ENCODE data around the gene ARSD. TPM values are rescaled to one million over a fixed set of nuclear protein-coding genes. Genes with fewer than 3 reads are reported as not detected.
A peak's percentile ranks its signal among the peaks of the same experiment; 100 is the strongest.
"Not testable (repeated sequence)": the region's sequence is repeated elsewhere in the genome, so short reads cannot be mapped to it uniquely, and the experiment has no call there.

Gene ARSD
- total RNA-seq, 2 donors from 2014 or later, result 11.7 to 15.7 TPM

GRCh38 chrX:2898846-2899512 is 30.2 kb downstream of the ARSD start:
- no peak for DNase-seq (ENCODE audit: low spot score)

GRCh38 chrX:2897690-2898623 is 31.2 kb downstream of the ARSD start:
- DNase-seq (ENCODE audit: low spot score); intact Hi-C loops (cut with DNase I): not testable (repeated sequence)

More at GRCh38 chrX:2898846-2899512, 30.2 kb downstream of the ARSD start:
- intact Hi-C loops (cut with DNase I), result no loop called here

GRCh38 chrX:2897311-2897689 is 31.8 kb downstream of the ARSD start:
- no peak for DNase-seq (ENCODE audit: low spot score)
- intact Hi-C loops (cut with DNase I), result no loop called here

DNA sequence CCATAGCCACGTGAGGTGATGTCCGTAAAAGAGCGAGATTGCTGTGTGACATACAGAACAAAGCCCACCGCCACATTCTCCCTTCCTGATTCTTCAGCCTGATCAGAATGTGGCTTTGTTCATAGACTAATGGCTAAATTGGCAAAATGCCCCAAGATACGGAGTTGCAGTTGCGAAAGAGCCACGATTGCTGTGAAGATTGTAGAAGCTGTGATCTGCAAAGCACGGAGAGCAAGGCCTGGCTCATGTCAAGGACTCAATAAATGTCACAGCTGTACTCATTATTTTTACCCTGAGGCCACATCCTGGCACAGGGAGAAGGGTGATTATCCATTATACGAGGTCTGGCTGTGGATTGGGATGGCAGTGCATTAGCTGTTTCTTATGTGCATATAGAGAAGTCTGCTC is 34.2 kb downstream of the ARSD start:
- DNase-seq (ENCODE audit: low spot score), result peak; percentile 36
- intact Hi-C loops (cut with DNase I), result no loop called here

- no peak for DNase-seq (ENCODE audit: low spot score)
- intact Hi-C loops (cut with DNase I), result no loop called here
These were observed 36.3 kb downstream of the ARSD start for GRCh38 chrX:2892816-2893215.

DNA sequence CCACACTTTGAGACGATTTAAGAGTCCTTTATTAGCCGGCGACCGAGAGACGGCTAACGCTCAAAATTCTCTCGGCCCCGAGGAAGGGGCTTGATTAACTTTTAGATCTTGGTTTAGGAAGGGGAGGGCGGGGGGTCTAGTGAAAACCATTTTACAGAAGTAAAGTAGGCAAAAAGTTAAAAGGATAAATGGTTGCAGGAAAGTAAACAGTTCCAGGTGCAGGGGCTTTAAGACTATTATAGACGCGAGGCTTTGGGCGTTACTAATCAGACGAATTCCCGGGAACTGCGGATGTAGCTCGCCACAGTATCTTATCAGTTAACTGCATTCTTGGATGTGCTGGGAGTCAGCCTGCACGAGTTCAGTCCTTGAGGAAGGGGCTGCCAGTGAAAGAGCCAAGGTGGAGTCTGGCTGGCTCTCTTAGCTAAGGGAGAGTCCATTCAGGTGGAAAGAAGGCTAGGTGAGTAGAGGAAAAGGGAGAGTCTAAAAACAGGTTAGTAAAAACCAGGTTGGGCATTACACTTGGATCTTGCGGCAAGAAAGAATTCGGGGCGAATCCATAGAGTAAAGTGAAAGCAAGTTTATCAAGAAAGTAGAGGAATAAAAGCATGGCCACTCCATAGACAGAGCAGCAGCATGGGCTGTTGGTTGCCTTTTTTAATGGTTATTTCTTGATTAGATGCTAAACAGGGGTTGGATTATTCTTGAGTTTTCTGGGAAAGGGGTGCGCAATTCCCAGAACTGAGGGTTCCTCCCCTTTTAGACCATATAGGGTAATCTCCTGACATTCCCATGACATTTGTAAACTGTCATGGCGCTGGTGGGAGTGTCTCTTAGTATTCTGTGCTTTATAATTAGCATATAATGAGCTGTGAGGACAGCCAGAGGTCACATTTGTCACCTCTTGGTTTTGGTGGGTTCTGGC is 38.3 kb downstream of the ARSD start:
- intact Hi-C loops (cut with DNase I), result not testable (repeated sequence)
- DNase-seq (ENCODE audit: low spot score), result peak; percentile 1

GRCh38 chrX:2889706-2890490 is 39.2 kb downstream of the ARSD start:
- intact Hi-C loops (cut with DNase I), result not testable (repeated sequence)
- peak; percentile 15 for DNase-seq (ENCODE audit: low spot score)

DNA sequence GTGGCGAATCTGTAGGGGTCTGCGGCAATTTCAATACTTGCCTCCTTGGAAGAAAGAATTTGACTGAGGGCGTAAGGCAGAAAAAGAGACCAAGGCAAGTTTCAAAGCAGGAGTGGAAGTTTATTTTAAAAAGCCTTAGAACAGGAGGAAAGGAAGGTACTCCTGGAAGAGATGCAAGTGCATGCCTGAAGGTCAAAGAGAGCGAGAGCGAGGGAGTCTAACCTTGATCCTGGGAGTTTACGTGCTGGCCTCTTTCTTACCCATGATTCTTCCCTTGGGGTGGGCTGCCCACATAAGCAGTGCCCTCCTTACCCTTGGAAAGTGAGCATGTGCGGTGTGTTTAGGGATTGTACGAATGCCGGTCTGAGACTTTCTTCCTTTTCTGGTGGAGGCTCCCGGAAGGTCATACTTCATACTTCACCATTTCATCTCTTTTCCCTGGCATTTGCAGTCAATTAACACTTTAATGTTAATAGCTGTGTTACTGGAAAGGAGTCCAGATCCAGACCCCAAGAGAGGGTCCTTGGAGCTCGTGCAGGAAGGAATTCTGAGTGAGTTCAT is 40.0 kb downstream of the ARSD start:
- DNase-seq (ENCODE audit: low spot score), result no peak
- intact Hi-C loops (cut with DNase I), result no loop called here

GRCh38 chrX:2888309-2888708 is 40.8 kb downstream of the ARSD start:
- intact Hi-C loops (cut with DNase I), result no loop called here

DNA sequence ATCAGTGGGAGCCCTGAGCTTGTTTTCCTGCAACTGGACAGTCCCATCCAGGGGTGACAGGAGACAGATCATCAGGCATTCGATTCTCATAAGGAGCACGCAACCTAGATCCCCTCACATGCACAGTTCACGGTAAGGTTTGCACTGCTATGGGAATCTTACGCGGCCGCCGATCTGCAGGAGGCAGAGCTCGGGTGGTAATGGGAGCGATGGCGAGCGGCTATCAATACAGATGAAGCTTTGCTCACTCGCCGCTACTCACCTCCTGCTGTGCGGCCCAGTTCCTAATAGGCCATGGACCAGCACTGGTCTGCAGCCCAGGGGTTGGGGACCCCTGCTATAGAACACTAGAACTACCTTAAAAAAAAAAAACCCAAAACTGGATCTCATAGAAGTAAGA is 45.4 kb downstream of the ARSD start:
- intact Hi-C loops (cut with DNase I), result no loop called here
- no peak for DNase-seq (ENCODE audit: low spot score)

More at GRCh38 chrX:2888309-2888708, 40.8 kb downstream of the ARSD start:
- DNase-seq (ENCODE audit: low spot score), result no peak

DNA sequence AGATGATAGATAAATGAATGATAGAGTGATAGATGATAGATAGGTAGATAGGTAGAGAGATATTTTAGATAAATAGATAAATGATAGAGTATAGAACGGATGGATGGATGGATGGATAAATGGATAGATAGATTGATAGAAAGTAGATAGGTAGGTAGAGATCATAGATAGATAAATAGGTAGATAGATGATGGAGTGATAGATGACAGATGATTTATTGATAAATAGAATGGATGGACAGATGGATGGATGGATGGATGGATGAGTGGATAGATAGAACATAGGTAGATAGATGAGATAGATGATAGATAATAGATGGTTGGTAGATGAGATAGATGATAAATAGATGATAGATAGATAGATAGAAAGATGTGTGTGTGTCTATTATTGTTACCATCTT is 49.5 kb downstream of the ARSD start:
- no peak for DNase-seq (ENCODE audit: low spot score)
- intact Hi-C loops (cut with DNase I), result no loop called here

DNA sequence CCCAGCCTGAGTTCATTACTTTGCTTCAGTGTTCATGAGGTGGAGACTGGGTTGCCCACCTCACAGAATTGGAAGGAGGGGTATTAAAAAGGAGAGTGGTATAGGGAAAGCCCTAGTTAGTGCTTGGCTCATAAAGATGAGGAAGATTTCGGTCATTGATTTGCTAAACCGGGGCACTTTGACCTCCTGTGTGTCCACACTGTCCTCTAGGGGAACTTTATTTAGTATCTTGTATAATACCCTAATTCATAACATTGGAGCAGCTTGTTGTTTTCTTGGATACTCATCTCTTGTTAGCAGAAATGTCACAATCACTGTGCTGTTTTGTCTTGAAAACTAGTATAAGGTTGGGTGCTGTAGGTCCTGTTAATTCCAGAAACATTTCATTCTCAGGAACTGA is 50.6 kb downstream of the ARSD start:
- no peak for DNase-seq (ENCODE audit: low spot score)
- intact Hi-C loops (cut with DNase I), result no loop called here

GRCh38 chrX:2875798-2876399 is 53.2 kb downstream of the ARSD start:
- intact Hi-C loops (cut with DNase I), result no loop called here
- no peak for DNase-seq (ENCODE audit: low spot score)

GRCh38 chrX:2875136-2875481 is 54.0 kb downstream of the ARSD start:
- intact Hi-C loops (cut with DNase I), result no loop called here

GRCh38 chrX:2874222-2875135 is 54.7 kb downstream of the ARSD start:
- intact Hi-C loops (cut with DNase I), result no loop called here
- no peak for DNase-seq (ENCODE audit: low spot score)

More at GRCh38 chrX:2875136-2875481, 54.0 kb downstream of the ARSD start:
- DNase-seq (ENCODE audit: low spot score), result no peak

GRCh38 chrX:2872671-2873277 is 56.4 kb downstream of the ARSD start:
- intact Hi-C loops (cut with DNase I), result no loop called here
- DNase-seq (ENCODE audit: low spot score), result no peak

DNA sequence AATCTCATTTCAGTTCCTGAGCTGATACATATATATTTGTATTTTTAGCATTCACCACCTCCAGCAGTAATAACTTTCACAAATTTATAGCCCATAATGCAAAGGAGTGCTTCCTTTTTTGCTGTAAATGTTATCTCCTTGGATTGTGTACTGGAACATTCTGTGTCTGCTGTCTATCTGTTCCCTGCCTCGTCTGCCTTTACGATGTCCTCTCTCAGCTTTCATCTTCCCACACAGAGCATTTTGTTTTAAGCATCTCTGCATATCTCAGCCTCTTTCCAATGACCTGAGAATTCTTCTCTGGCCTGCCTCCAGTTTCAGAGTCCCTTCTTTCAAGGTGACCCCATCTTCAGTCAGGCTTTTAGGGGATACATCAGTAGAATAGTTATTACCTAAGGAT is 57.3 kb downstream of the ARSD start:
- DNase-seq (ENCODE audit: low spot score), result no peak
- intact Hi-C loops (cut with DNase I), result no loop called here

Measured in posterior vena cava (tissue), 2 donors.